Astrocyte of the spinal cord (primary cell): ENCODE measurements around the gene KDM4D.

Experiments
- DNase-seq: peaks from one replicate; pipeline ENCODE4 v3.0.0; 2011; ENCODE audit warnings: low read depth, low spot score
- H3K4me3 ChIP-seq: 2 replicates; pipeline ENCODE4 v1.5.1; 2011; ENCODE audit warnings: low read depth, mild to moderate bottlenecking, low read length, moderate library complexity
- in situ Hi-C: cut with HindIII; loops from 2 replicates; pipeline ENCODE4 v1.10.0; 2017; ENCODE audit warnings: low sequenced_read_pairs
- TF ChIP-seq, protein P1 (sequence below): IDR thresholded peaks from 2 replicates; pipeline ENCODE4 v1.5.1; 2012; ENCODE audit warnings: low read depth, mild to moderate bottlenecking, low read length, inconsistent platforms

The KDM4D gene

GRCh38 chr11:94956963-94957362 lies 16.5 kb upstream of the KDM4D start:
- H3K4me3 ChIP-seq: no peak overlapping the region
- TF ChIP-seq, protein P1, sequence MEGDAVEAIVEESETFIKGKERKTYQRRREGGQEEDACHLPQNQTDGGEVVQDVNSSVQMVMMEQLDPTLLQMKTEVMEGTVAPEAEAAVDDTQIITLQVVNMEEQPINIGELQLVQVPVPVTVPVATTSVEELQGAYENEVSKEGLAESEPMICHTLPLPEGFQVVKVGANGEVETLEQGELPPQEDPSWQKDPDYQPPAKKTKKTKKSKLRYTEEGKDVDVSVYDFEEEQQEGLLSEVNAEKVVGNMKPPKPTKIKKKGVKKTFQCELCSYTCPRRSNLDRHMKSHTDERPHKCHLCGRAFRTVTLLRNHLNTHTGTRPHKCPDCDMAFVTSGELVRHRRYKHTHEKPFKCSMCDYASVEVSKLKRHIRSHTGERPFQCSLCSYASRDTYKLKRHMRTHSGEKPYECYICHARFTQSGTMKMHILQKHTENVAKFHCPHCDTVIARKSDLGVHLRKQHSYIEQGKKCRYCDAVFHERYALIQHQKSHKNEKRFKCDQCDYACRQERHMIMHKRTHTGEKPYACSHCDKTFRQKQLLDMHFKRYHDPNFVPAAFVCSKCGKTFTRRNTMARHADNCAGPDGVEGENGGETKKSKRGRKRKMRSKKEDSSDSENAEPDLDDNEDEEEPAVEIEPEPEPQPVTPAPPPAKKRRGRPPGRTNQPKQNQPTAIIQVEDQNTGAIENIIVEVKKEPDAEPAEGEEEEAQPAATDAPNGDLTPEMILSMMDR: no peak
- in situ Hi-C loops: no loop called here
- DNase-seq: no peak

DNA sequence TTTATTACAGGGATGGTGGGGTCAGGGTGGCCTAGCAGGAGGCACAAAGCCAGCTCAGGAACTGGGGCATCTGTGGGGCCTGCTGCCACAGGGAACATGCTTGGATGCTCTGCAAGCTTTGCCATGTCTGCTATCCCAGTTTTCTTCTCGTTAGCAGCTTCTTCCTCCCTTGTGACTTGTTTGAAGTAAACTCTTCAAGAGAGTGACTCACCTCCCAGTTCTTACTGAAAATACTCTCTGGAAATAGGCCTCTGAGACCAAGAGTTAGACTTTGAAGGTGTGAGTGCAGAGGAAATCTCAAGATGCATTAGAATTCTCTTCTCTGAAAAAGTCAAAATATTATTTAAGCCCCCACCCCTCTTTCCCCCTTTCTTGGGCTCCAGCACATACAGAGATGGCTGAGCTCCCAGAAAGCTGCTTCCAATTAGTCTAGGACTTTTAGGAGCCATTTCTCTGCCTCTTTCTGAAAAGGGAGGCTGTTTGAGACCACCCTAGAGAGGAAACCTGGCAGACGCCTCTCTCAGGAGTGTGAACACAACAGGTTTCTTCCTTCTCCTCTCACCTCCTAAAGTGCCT lies 15.3 kb upstream of the KDM4D start:
- DNase-seq: peak; percentile 47
- TF ChIP-seq, protein P1: no peak
- in situ Hi-C loops: no loop called here
- H3K4me3 ChIP-seq: no peak overlapping the region

DNA sequence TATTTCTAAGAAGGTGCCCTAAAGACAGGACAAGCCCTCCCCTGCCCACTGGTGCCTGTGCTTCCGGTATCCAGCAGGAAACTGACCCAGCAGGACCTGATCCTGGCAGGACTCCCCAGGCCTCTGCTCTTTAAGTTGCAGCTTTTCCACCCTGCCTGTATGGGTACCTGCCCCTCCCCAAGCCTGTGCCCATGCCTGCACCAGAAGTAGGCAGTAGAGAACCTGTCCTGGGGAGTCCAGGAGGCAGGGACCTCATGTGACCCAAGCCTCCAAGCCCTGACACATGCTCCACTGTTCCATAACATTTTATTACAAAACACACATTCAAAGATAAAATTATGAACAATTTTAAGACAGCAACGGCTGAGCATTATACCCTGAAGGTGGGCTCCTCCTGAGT lies 14.3 kb upstream of the KDM4D start:
- DNase-seq: no peak
- in situ Hi-C loops: no loop called here
- TF ChIP-seq, protein P1: no peak
- no peak overlapping the region for H3K4me3 ChIP-seq

DNA sequence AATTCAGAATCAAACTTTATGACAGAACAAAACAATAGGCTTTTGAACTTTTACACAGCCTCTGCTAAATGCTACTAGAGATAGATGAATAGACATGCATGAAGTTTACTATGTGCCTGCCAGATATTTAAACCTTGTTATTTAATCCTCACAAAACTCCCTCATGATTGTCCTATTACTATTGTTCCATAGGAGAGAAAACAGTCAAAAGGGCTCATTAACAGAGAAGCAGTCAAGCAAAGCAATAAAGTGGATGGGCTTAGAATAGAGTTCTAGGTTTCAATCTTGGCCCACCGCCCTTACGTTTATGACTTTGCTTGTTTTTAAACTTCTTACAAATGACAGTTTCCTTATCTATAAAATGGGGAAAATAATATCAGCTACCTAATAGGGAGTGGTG lies 13.0 kb upstream of the KDM4D start:
- TF ChIP-seq, protein P1: no peak
- H3K4me3 ChIP-seq: no peak overlapping the region
- no peak for DNase-seq
- in situ Hi-C loops: no loop called here

GRCh38 chr11:94961255-94961654 lies 12.3 kb upstream of the KDM4D start:
- in situ Hi-C loops: no loop called here
- H3K4me3 ChIP-seq: no peak overlapping the region
- TF ChIP-seq, protein P1: no peak
- DNase-seq: no peak

DNA sequence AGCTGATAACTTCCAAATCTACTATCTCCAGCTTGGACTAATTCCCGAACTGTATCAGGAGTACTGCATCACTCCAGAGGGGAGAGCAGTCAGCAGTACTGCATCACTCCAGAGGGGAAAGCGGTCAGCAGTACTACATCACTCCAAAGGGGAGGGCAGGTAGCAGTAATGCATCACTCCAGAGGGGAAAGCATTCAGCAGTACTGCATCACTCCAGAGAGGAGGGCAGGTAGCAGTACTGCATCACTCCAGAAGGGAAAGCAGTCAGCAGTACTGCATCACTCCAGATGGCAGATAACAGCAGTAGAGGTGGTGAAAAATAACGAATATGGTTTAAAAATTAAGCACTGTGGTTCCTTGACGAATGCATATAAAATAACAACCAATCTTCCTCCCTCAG lies 8.6 kb upstream of the KDM4D start:
- TF ChIP-seq, protein P1: no peak
- in situ Hi-C loops: no loop called here
- DNase-seq: no peak
- H3K4me3 ChIP-seq: no peak overlapping the region
